Chondrocyte (in vitro differentiated cells): Measurements from ENCODE around the gene ZNF394. TPM values are rescaled to one million over a fixed set of nuclear protein-coding genes. Genes with fewer than 3 reads are reported as not detected.

Experiments
- DNase-seq: peaks from one replicate; pipeline ENCODE4 v3.0.0; 2021; ENCODE audit warnings: mixed read lengths, low spot score
- H3K27ac Mint-ChIP-seq: one replicate; pipeline ENCODE4 v1.8.0; 2021; ENCODE audit warnings: mild to moderate bottlenecking, moderate library complexity, mixed read lengths; ENCODE audit not compliant: unreplicated experiment
- H3K27me3 Mint-ChIP-seq: 2 replicates; pipeline ENCODE4 v1.8.0; 2021; ENCODE audit warnings: low read depth, mixed read lengths
- H3K36me3 Mint-ChIP-seq: 2 replicates; pipeline ENCODE4 v1.8.0; 2021; ENCODE audit warnings: low read depth, mixed read lengths
- H3K4me1 Mint-ChIP-seq: 2 replicates; pipeline ENCODE4 v1.8.0; 2021; ENCODE audit warnings: low read depth, mild to moderate bottlenecking, mixed read lengths
- H3K4me3 Mint-ChIP-seq: one replicate; pipeline ENCODE4 v1.8.0; 2021; ENCODE audit warnings: mild to moderate bottlenecking, moderate library complexity, mixed read lengths; ENCODE audit not compliant: unreplicated experiment
- H3K9me3 Mint-ChIP-seq: 2 replicates; pipeline ENCODE4 v1.8.0; 2021; ENCODE audit warnings: low read depth, mixed read lengths
- CTCF ChIP-seq: fragments of 200-600 bp; sonication (generic); IDR thresholded peaks from 2 replicates; pipeline ENCODE4 v1.5.0; 2021; ENCODE audit warnings: antibody characterized with exemption, mild to moderate bottlenecking, moderate library complexity
- total RNA-seq: library from RNA; stranded (reverse); gene quantifications from 3 replicates; pipeline ENCODE4 v1.2.1, GENCODE V29; 2021

ZNF394 gene
- total RNA-seq, 1 donor from 2014 or later = 15.7 TPM

DNA sequence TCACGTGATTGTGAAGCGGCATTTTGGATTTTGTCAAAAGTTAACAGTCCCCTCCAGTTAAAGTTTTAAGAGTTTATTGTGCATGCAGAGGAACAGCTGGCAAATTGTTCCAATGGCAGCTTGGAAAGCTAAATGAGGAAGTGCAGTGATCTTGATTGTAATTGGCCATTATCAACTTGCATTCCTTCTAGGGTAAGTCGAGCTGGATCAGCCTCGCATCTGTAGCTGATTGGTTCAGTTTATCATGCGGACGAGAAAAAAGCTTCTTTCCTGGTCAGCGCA is 26.8 kb downstream of the ZNF394 start:
- H3K27ac Mint-ChIP-seq = peak overlapping the region; percentile 96
- H3K27me3 Mint-ChIP-seq = no peaks in the 10 kb centered on the region
- H3K4me1 Mint-ChIP-seq = peaks cover 38% of the 10 kb centered on the region
- H3K9me3 Mint-ChIP-seq = no peaks in the 10 kb centered on the region
- H3K4me3 Mint-ChIP-seq = peak overlapping the region; percentile 97
- TF ChIP-seq CTCF = no peak
- no peaks in the 10 kb centered on the region for H3K36me3 Mint-ChIP-seq
- no peak for DNase-seq

DNA sequence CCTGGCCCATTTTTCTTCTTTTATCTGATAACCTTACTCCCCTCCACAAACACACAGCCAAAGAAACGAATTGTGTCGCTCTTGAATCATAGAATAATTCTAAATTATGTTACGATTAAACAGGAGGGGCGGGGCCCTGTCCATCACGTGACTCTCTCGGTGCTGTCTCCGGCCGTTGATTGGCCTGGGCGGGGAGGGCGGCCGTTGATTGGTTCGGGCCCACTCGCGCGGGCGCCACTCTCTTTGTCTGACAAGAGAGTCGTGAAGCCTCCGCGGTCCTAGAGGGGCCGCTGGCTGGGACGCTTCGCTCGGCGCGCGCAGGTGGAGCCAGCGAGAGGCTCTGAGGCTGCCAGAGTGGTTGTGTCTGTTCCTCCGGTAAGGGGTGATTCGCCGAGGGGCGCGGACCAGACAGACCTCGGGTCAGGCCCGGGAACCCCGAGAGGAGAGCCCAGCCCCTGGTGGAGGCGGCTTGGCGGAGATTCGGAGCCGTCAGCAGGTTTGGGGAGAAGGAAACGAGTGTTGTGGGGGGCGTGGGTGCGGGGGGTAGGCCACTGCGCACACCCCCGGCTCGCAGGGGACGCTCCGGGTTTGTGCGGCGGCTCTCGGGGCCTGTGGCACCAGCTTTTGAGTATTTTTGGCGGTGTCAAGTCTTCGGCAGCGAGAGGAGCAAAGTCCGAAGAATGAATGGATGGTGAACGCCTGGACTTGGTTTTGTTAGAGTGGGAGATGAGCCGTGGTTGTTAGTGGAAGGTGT is 27.3 kb downstream of the ZNF394 start, which contains the start of gene ZNF789:
ZNF789 (plus strand) TSS at position 330 of the 754 bp plus-strand sequence. CDS start 3,567 bp downstream, outside the sequence.
- peak; percentile 100 for DNase-seq
- TF ChIP-seq CTCF = peak; percentile 37
- Mint-ChIP-seq H3K27ac (peak within 1 kb of the TSS; percentile 96), H3K9me3 (no peaks in the 10 kb centered on the region), H3K27me3 (no peaks in the 10 kb centered on the region), H3K4me1 (peaks cover 35% of the 10 kb centered on the region), H3K4me3 (peak within 1 kb of the TSS; percentile 97), H3K36me3 (no peaks in the 10 kb centered on the region)

- H3K27me3 Mint-ChIP-seq = no peaks in the 10 kb centered on the region
- TF ChIP-seq CTCF = no peak
- no peak overlapping the region for H3K4me3 Mint-ChIP-seq
- H3K9me3 Mint-ChIP-seq = no peaks in the 10 kb centered on the region
- no peak for DNase-seq
- no peak overlapping the region for H3K27ac Mint-ChIP-seq
- peaks cover 37% of the 10 kb centered on the region for H3K4me1 Mint-ChIP-seq
- peaks cover 2% of the 10 kb centered on the region for H3K36me3 Mint-ChIP-seq
Observed at GRCh38 chr7:99469381-99470065, 30.6 kb downstream of the ZNF394 start.

- no peak for DNase-seq
- Mint-ChIP-seq H3K4me3 (no peak overlapping the region), H3K9me3 (no peaks in the 10 kb centered on the region), H3K27me3 (no peaks in the 10 kb centered on the region), H3K36me3 (peaks cover 6% of the 10 kb centered on the region), H3K4me1 (peaks cover 35% of the 10 kb centered on the region), H3K27ac (no peak overlapping the region)
- TF ChIP-seq CTCF = no peak
Observed at GRCh38 chr7:99468336-99468918, 31.7 kb downstream of the ZNF394 start.

DNA sequence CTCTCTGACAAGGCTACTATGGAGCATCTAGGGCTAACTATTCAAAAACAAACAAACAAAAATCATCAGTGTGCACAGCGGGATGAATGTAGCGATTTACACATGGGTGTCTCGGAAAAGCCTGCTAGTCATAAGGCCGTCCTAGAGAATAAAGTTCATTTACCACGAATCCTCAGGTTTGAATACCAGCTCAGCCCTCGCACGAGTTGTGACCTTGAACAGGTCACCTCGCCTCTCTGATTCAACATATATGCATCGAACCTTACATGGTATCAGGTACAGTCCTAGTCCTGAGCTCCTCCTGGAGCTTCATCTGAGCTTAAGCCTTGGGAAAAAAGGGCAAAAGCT is 34.7 kb downstream of the ZNF394 start:
- Mint-ChIP-seq H3K36me3 (peaks cover 8% of the 10 kb centered on the region), H3K27me3 (no peaks in the 10 kb centered on the region), H3K9me3 (no peaks in the 10 kb centered on the region), H3K27ac (peak overlapping the region; percentile 93), H3K4me3 (peak overlapping the region; percentile 81), H3K4me1 (peaks cover 33% of the 10 kb centered on the region)
- no peak for TF ChIP-seq CTCF
- DNase-seq = no peak
